ENCODE data around the gene OTULIN. TPM values are rescaled to one million over a fixed set of nuclear protein-coding genes. Genes with fewer than 3 reads are reported as not detected.

OTULIN gene
- total and polyA plus RNA-seq, 2 of the 8 experiments (the other 6 are each of a cell fraction or from before 2014, with no cell fraction given): 5.2 to 34.8 TPM

GRCh38 chr5:14685757-14686156 lies 21.2 kb downstream of the OTULIN start:
- H3K27me3 ChIP-seq (replicated peaks in 1 of 4; ENCODE audit: control insufficient read depth in 3 of 4, extremely low read depth in 1 of 4, insufficient read depth in 3 of 4, low read length in 3 of 4): no peaks in the 10 kb centered on the region
- H2BK20ac ChIP-seq (ENCODE audit: low read length): no peak overlapping the region
- H3K79me1 ChIP-seq (ENCODE audit: low read depth, low read length): no peaks in the 10 kb centered on the region
- peak; percentile 57 for FAIRE-seq
- no peak overlapping the region for H3K56ac ChIP-seq (replicated peaks; ENCODE audit: insufficient read length, low read depth, low read length)
- ChIA-PET CTCF (ENCODE audit: partially characterized antibody) (interaction anchor here (0.6 to 4.2 kb wide), 31 partner anchors 8 to 1072 kb away, joined by 3 to 54 read pairs (median 4); no protein-coding TSS in a partner anchor), POLR2A (ENCODE audit: partially characterized antibody) (interaction anchor here (1.1 kb wide), 1 partner anchor 325 kb away, joined by 4 read pairs; no protein-coding TSS in a partner anchor)
- H4K91ac ChIP-seq (replicated peaks; ENCODE audit: insufficient read length, low read length): no peak overlapping the region
- H4K8ac ChIP-seq (ENCODE audit: extremely low read depth, insufficient read depth, low read length): no peak overlapping the region
- H3K14ac ChIP-seq (ENCODE audit: insufficient read length): no peak overlapping the region
- no peak for DNase-seq (ENCODE audit: low read depth in 1 of 2, low spot score in 2 of 2)
- WGBS, 2 experiments (ENCODE audit: extremely low coverage in 1 of 2, insufficient coverage in 1 of 2, insufficient read length in 1 of 2, insufficient replicate concordance in 2 of 2, low coverage in 1 of 2, low lambda C conversion rate in 2 of 2, missing lambda C conversion rate in 1 of 2): 61% methylated on average over 6 of the region's 6 CpGs; no CpG with 5 or more reads in 1 of the 2 experiments
- H3K18ac ChIP-seq (ENCODE audit: extremely low read depth, low read length): no peak overlapping the region
- H2BK120ac ChIP-seq (replicated peaks; ENCODE audit: low read depth, low read length): no peak overlapping the region
- H3K9ac ChIP-seq (replicated peaks in 1 of 4; ENCODE audit: extremely low read depth in 1 of 4, low read depth in 3 of 4, low read length in 3 of 4): no peak overlapping the region
- no peak overlapping the region for H3K27ac ChIP-seq (ENCODE audit: low read depth, low read length)
- no peak overlapping the region for H3K23ac ChIP-seq (ENCODE audit: insufficient read length)
- H4K5ac ChIP-seq (ENCODE audit: insufficient read length, low read depth, low read length): no peak overlapping the region
- peak overlapping the region in 1 of 2 experiments; percentile 12; a peak in 1 of 4 replicates for H3K4me2 ChIP-seq (ENCODE audit: insufficient read depth in 1 of 2, low read depth in 2 of 2, low read length in 2 of 2)
- H3K36me3 ChIP-seq (ENCODE audit: control insufficient read depth in 2 of 4, insufficient read depth in 4 of 4, low read length in 3 of 4): peaks cover 2 to 41% (median 16%) of the 10 kb centered on the region in 4 experiments; a peak in 6 of 8 replicates
- no peak overlapping the region for H3K4me3 ChIP-seq (ENCODE audit: extremely low read depth in 1 of 4, insufficient read depth in 2 of 4, low read depth in 3 of 4, low read length in 4 of 4)
- H3K4ac ChIP-seq (replicated peaks; ENCODE audit: insufficient read length, low read depth, low read length): no peak overlapping the region
- H2AFZ ChIP-seq (ENCODE audit: low read length): no peak overlapping the region
- no peaks in the 10 kb centered on the region for H3K4me1 ChIP-seq (replicated peaks in 1 of 4; ENCODE audit: control insufficient read depth in 3 of 4, insufficient read depth in 4 of 4, low read length in 3 of 4)
- no peak overlapping the region for H2BK5ac ChIP-seq (ENCODE audit: low read depth, low read length)
- H2BK12ac ChIP-seq (ENCODE audit: low read depth, low read length): no peak overlapping the region
- no peak overlapping the region for H2AK5ac ChIP-seq (ENCODE audit: low read depth, low read length)
- no peaks in the 10 kb centered on the region for H3K9me3 ChIP-seq (ENCODE audit: insufficient read depth in 2 of 2, low read depth in 1 of 2, low read length in 1 of 2)
- no peak overlapping the region for H2BK15ac ChIP-seq (ENCODE audit: low read length)
- H3K79me2 ChIP-seq (ENCODE audit: control insufficient read depth in 1 of 2, insufficient read depth in 2 of 2, low read length in 2 of 2): no peaks in the 10 kb centered on the region
- H3K23me2 ChIP-seq (ENCODE audit: low read depth, low read length): no peaks in the 10 kb centered on the region
- peaks cover 2 to 4% of the 10 kb centered on the region in 2 experiments for H4K20me1 ChIP-seq (replicated peaks in 1 of 2; ENCODE audit: control insufficient read depth in 1 of 2, insufficient read depth in 2 of 2, low read length in 2 of 2)
- TF ChIP-seq EP300 (IDR thresholded peaks at IDR 0.05; ENCODE audit: borderline replicate concordance in 1 of 2, low read depth in 2 of 2, low read length in 2 of 2): no peak
- TF ChIP-seq, protein P1, sequence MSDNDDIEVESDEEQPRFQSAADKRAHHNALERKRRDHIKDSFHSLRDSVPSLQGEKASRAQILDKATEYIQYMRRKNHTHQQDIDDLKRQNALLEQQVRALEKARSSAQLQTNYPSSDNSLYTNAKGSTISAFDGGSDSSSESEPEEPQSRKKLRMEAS (IDR thresholded peaks at IDR 0.05): peak; percentile 58; the same call in 1 of the 2 replicates
- no peak for TF ChIP-seq HDAC6 (IDR thresholded peaks at IDR 0.05; ENCODE audit: low read depth, low read length)
- no peak for TF ChIP-seq CHD2 (IDR thresholded peaks at IDR 0.05; ENCODE audit: low read length)
- 0 out of 2 replicates have a peak, but pooled peaks have one; percentile 10 for TF ChIP-seq POU5F1 (IDR thresholded peaks at IDR 0.05; ENCODE audit: low read depth, low read length)
- TF ChIP-seq CTCF (IDR thresholded peaks at IDR 0.05; ENCODE audit: control extremely low read depth in 1 of 3, insufficient read depth in 1 of 3, low read depth in 1 of 3, low read length in 3 of 3): peak in 2 of 3 experiments; percentile 73 to 74; a peak in 3 of 4 replicates
- no peak for TF ChIP-seq ASH2L (IDR thresholded peaks at IDR 0.05; ENCODE audit: low read length)
- TF ChIP-seq TAF1 (IDR thresholded peaks at IDR 0.05; ENCODE audit: low read depth, low read length): no peak
- TF ChIP-seq RFX5 (IDR thresholded peaks at IDR 0.05; ENCODE audit: borderline replicate concordance, low read depth, low read length): no peak
- no peak for TF ChIP-seq GTF2F1 (IDR thresholded peaks at IDR 0.05; ENCODE audit: borderline replicate concordance, low read depth, low read length)
